SK-N-SH treated with all-trans-retinoic acid at 6 μM for 48 hours (cell line): ENCODE data around the gene MYL9.
A peak's percentile ranks its signal among the peaks of the same experiment; 100 is the strongest.

Source experiments
- ATAC-seq: fragments of 200-7000 bp; cut with Tn5 transposase; 3 replicates; pipeline ENCODE4 v1.9.1; 2020; ENCODE audit warnings: mild to moderate bottlenecking, moderate library complexity
- ARNTL ChIP-seq: fragments of 450-650 bp; formaldehyde crosslinking; IDR thresholded peaks from 2 replicates; pipeline ENCODE4 v1.5.0; 2020; ENCODE audit warnings: low read depth, mild to moderate bottlenecking, moderate library complexity, borderline replicate concordance
- BACH2 ChIP-seq: fragments of 250-450 bp; sonication (Bioruptor Pico); IDR thresholded peaks from 2 replicates; pipeline ENCODE4 v1.9.0; 2021; ENCODE audit warnings: mild to moderate bottlenecking, borderline replicate concordance
- CREB5 ChIP-seq: fragments of 250-450 bp; sonication (Bioruptor Pico); IDR thresholded peaks from 2 replicates; pipeline ENCODE4 v1.5.1; 2020; ENCODE audit warnings: low read depth, mild to moderate bottlenecking, moderate library complexity
- CSDC2 ChIP-seq: fragments of 250-450 bp; sonication (Bioruptor Pico); IDR thresholded peaks from 2 replicates; pipeline ENCODE4 v1.5.0; 2020; ENCODE audit warnings: mild to moderate bottlenecking, moderate library complexity
- ESRRG ChIP-seq: fragments of 250-450 bp; sonication (Bioruptor Pico); IDR thresholded peaks from 2 replicates; pipeline ENCODE4 v1.6.1; 2021; ENCODE audit warnings: mild to moderate bottlenecking
- GLIS3 ChIP-seq: fragments of 250-450 bp; sonication (Bioruptor Pico); IDR thresholded peaks from 2 replicates; pipeline ENCODE4 v1.5.0; 2020; ENCODE audit warnings: mild to moderate bottlenecking, moderate library complexity
- ISL1 ChIP-seq: fragments of 250-450 bp; sonication (Bioruptor Pico); IDR thresholded peaks from 2 replicates; pipeline ENCODE4 v2.1.2; 2022; ENCODE audit warnings: mild to moderate bottlenecking, moderate library complexity
- OSR1 ChIP-seq: fragments of 250-450 bp; sonication (Bioruptor Pico); IDR thresholded peaks from 2 replicates; pipeline ENCODE4 v1.8.0; 2022; ENCODE audit warnings: moderate library complexity, mild to moderate bottlenecking, inconsistent platforms
- PATZ1 ChIP-seq: fragments of 250-450 bp; sonication (Bioruptor Pico); IDR thresholded peaks from 2 replicates; pipeline ENCODE4 v1.8.0; 2020; ENCODE audit warnings: mild to moderate bottlenecking, moderate library complexity, borderline replicate concordance
- POU6F1 ChIP-seq: fragments of 250-450 bp; sonication (Bioruptor Pico); IDR thresholded peaks from 2 replicates; pipeline ENCODE4 v1.8.0; 2021; ENCODE audit warnings: low read depth, mild to moderate bottlenecking, moderate library complexity, borderline replicate concordance
- PPARA ChIP-seq: fragments of 250-450 bp; sonication (Bioruptor Pico); IDR thresholded peaks from 2 replicates; pipeline ENCODE4 v1.5.0; 2020; ENCODE audit warnings: mild to moderate bottlenecking, borderline replicate concordance
- RARB ChIP-seq: fragments of 250-450 bp; sonication (Bioruptor Pico); IDR thresholded peaks from 2 replicates; pipeline ENCODE4 v1.8.0; 2021; ENCODE audit warnings: mild to moderate bottlenecking, moderate library complexity
- SNAI2 ChIP-seq: fragments of 250-450 bp; sonication (Bioruptor Pico); IDR thresholded peaks from 2 replicates; pipeline ENCODE4 v1.5.0; 2020; ENCODE audit warnings: mild to moderate bottlenecking, moderate library complexity
- TCF4 ChIP-seq: fragments of 250-450 bp; sonication (Bioruptor Pico); IDR thresholded peaks from 2 replicates; pipeline ENCODE4 v1.8.0; 2021; ENCODE audit warnings: mild to moderate bottlenecking, moderate library complexity, borderline replicate concordance
- TOX ChIP-seq: fragments of 250-450 bp; sonication (Bioruptor Pico); IDR thresholded peaks from 2 replicates; pipeline ENCODE4 v1.8.0; 2021; ENCODE audit warnings: mild to moderate bottlenecking, moderate library complexity, borderline replicate concordance
- ZNF565 ChIP-seq: fragments of 450-650 bp; formaldehyde crosslinking; conservative IDR thresholded peaks from 2 replicates; pipeline ENCODE4 v1.5.0; 2020; ENCODE audit warnings: low read depth, mild to moderate bottlenecking, moderate library complexity
- ZNF70 ChIP-seq: fragments of 450-650 bp; formaldehyde crosslinking; IDR thresholded peaks from 2 replicates; pipeline ENCODE4 v1.5.0; 2020; ENCODE audit warnings: mild to moderate bottlenecking, moderate library complexity
- ZNF8 ChIP-seq: fragments of 450-650 bp; formaldehyde crosslinking; IDR thresholded peaks from 2 replicates; pipeline ENCODE4 v1.5.0; 2020; ENCODE audit warnings: mild to moderate bottlenecking, moderate library complexity
- TF ChIP-seq, protein P1 (sequence below): fragments of 250-450 bp; sonication (Bioruptor Pico); IDR thresholded peaks from 2 replicates; pipeline ENCODE4 v1.5.1; 2021; ENCODE audit warnings: mild to moderate bottlenecking, moderate library complexity
- TF ChIP-seq, protein P2 (sequence below): fragments of 250-450 bp; sonication (Bioruptor Pico); IDR thresholded peaks from 2 replicates; pipeline ENCODE4 v1.5.0; 2020; ENCODE audit warnings: mild to moderate bottlenecking, moderate library complexity

Gene MYL9

DNA sequence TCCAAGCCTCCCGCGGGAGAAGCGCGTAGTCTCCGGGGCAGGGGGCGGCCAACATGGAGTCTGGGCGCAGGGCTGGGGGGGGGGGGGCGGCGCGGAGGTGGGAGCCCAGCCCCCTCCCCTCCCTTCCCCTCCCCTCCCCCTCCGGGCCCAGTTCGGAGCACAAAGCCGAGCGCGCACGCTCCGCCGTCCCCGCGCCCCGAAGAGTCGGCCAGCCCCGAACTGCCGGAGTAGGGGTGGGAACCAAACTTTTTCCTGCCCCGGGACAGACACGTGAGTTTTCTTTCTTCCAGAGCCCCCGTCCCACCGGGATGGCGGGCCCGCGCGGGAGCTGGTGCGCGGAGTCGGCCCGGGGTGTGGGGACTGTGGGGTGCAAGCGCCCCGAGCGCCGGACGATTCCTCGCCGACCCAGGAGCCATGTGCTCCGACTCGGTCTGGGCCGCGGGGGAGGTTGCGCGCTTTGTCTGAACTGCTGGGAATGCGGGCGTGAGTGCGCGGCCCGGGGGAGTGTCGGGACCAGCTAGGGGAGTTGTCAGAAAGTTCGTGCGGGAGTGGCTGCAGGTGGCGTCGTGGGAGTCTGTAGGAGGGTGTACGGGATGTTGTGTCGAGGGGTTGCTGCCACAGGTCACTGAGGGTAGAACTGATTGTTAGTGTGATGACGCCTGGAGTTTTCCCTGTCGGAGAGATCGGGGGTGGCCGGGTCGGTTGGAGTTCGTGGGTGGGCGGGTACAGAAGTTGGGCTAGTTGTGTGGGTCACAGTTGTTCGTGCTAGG, 33.2 kb downstream of the MYL9 start:
- peak; percentile 64 for ATAC-seq
- no peak for TF ChIP-seq ISL1
- no peak for TF ChIP-seq OSR1 (CRISPR knock-in tag)
- no peak for TF ChIP-seq PPARA (CRISPR knock-in tag)
- 0 out of 2 replicates have a peak, but pooled peaks have one; percentile 43 for TF ChIP-seq CSDC2 (CRISPR knock-in tag)
- no peak for TF ChIP-seq ZNF8
- TF ChIP-seq TOX: no peak
- no peak for TF ChIP-seq ZNF70

- no peak for ATAC-seq
- TF ChIP-seq PPARA (CRISPR knock-in tag) (no peak), POU6F1 (CRISPR knock-in tag) (no peak), ISL1 (no peak), PATZ1 (CRISPR knock-in tag) (no peak), ZNF565 (CRISPR knock-in tag) (no peak), ESRRG (CRISPR knock-in tag) (no peak), BACH2 (CRISPR knock-in tag) (no peak), GLIS3 (CRISPR knock-in tag) (no peak), CREB5 (CRISPR knock-in tag) (no peak), TCF4 (CRISPR knock-in tag) (no peak), RARB (CRISPR knock-in tag) (no peak), ARNTL (no peak), SNAI2 (no peak), ZNF70 (no peak)
- TF ChIP-seq, protein P1, sequence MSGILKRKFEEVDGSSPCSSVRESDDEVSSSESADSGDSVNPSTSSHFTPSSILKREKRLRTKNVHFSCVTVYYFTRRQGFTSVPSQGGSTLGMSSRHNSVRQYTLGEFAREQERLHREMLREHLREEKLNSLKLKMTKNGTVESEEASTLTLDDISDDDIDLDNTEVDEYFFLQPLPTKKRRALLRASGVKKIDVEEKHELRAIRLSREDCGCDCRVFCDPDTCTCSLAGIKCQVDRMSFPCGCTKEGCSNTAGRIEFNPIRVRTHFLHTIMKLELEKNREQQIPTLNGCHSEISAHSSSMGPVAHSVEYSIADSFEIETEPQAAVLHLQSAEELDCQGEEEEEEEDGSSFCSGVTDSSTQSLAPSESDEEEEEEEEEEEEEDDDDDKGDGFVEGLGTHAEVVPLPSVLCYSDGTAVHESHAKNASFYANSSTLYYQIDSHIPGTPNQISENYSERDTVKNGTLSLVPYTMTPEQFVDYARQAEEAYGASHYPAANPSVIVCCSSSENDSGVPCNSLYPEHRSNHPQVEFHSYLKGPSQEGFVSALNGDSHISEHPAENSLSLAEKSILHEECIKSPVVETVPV (CRISPR knock-in tag): no peak
- TF ChIP-seq, protein P2, sequence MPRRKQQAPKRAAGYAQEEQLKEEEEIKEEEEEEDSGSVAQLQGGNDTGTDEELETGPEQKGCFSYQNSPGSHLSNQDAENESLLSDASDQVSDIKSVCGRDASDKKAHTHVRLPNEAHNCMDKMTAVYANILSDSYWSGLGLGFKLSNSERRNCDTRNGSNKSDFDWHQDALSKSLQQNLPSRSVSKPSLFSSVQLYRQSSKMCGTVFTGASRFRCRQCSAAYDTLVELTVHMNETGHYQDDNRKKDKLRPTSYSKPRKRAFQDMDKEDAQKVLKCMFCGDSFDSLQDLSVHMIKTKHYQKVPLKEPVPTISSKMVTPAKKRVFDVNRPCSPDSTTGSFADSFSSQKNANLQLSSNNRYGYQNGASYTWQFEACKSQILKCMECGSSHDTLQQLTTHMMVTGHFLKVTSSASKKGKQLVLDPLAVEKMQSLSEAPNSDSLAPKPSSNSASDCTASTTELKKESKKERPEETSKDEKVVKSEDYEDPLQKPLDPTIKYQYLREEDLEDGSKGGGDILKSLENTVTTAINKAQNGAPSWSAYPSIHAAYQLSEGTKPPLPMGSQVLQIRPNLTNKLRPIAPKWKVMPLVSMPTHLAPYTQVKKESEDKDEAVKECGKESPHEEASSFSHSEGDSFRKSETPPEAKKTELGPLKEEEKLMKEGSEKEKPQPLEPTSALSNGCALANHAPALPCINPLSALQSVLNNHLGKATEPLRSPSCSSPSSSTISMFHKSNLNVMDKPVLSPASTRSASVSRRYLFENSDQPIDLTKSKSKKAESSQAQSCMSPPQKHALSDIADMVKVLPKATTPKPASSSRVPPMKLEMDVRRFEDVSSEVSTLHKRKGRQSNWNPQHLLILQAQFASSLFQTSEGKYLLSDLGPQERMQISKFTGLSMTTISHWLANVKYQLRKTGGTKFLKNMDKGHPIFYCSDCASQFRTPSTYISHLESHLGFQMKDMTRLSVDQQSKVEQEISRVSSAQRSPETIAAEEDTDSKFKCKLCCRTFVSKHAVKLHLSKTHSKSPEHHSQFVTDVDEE: no peak
Measured at GRCh38 chr20:36576081-36576445, 34.7 kb downstream of the MYL9 start.

DNA sequence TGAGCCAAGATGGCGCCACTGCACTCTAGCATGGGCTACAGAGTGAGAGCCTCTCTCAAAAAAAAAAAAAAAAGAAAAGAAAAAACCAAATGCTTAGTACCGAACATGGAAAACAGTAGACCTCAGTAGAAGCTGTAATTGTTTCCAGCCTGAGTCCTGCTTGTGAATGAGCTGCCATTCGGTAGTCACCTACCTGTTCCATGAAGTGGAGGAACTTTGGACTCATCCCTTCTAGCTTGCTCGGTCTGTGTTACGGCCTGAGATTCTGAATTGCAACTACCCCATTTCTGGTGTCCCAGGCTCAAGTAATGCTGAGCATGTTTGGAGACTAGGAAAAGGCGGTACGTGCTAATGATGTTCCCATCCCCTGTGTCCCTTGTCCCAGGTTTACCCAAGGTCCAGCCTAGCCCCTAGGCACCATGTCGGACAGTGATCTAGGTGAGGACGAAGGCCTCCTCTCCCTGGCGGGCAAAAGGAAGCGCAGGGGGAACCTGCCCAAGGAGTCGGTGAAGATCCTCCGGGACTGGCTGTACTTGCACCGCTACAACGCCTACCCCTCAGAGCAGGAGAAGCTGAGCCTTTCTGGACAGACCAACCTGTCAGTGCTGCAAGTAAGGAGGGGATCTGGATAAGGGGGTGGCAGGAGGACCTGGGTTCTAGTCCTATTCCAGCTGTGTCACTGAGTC, 37.2 kb downstream of the MYL9 start:
- no peak for ATAC-seq
- TF ChIP-seq TCF4 (CRISPR knock-in tag) (no peak), POU6F1 (CRISPR knock-in tag) (no peak), OSR1 (CRISPR knock-in tag) (no peak), ESRRG (CRISPR knock-in tag) (no peak), ZNF70 (no peak), PATZ1 (CRISPR knock-in tag) (no peak), PPARA (CRISPR knock-in tag) (no peak), ARNTL (no peak)
- TF ChIP-seq, protein P2: no peak
